Brain microvascular endothelial cell (primary cell): Measurements from ENCODE around the gene SPX.

ENCODE experiments used
- DNase-seq: peaks from one replicate; pipeline ENCODE4 v3.0.0-alpha.2; 2020
- H3K27ac ChIP-seq: fragments of 250-450 bp; sonication (Bioruptor Pico); 2 replicates; pipeline ENCODE4 v1.5.1; 2020; ENCODE audit warnings: mild to moderate bottlenecking, moderate library complexity
- H3K27me3 ChIP-seq: fragments of 250-450 bp; sonication (Bioruptor Pico); replicated peaks from 2 replicates; pipeline ENCODE4 v1.5.1; 2020; ENCODE audit warnings: mild to moderate bottlenecking
- H3K36me3 ChIP-seq: fragments of 250-450 bp; sonication (Bioruptor Pico); replicated peaks from 2 replicates; pipeline ENCODE4 v1.5.1; 2020; ENCODE audit warnings: mild to moderate bottlenecking
- H3K4me3 ChIP-seq: 2 replicates; pipeline ENCODE4 v1.5.1; 2011; ENCODE audit warnings: low read depth, mild to moderate bottlenecking, control low read depth, low read length, moderate library complexity
- CTCF ChIP-seq: IDR thresholded peaks from 2 replicates; pipeline ENCODE4 v1.5.1; 2011; ENCODE audit warnings: low read depth, mild to moderate bottlenecking, moderate library complexity, low read length, control low read depth, inconsistent platforms; ENCODE audit errors: missing control alignments
- in situ Hi-C: cut with HindIII; loops from 2 replicates; pipeline ENCODE4 v1.10.0; 2017; ENCODE audit warnings: low sequenced_read_pairs, low pct_ligation_motif_present

Gene SPX

GRCh38 chr12:21559855-21560569 is 33.9 kb downstream of the SPX start:
- Histone ChIP-seq H3K36me3 (no peaks in the 10 kb centered on the region), H3K27ac (peak overlapping the region; percentile 64), H3K27me3 (no peaks in the 10 kb centered on the region), H3K4me3 (no peak overlapping the region)
- DNase-seq, result peak; percentile 83
- in situ Hi-C loops, result no loop called here
- no peak for TF ChIP-seq CTCF

GRCh38 chr12:21561158-21561557 is 35.1 kb downstream of the SPX start:
- no peaks in the 10 kb centered on the region for H3K27me3 ChIP-seq
- no peaks in the 10 kb centered on the region for H3K36me3 ChIP-seq
- DNase-seq, result no peak
- no peak overlapping the region for H3K27ac ChIP-seq
- H3K4me3 ChIP-seq, result no peak overlapping the region
- in situ Hi-C loops, result no loop called here
- no peak for TF ChIP-seq CTCF

GRCh38 chr12:21562859-21563258 is 36.8 kb downstream of the SPX start:
- H3K36me3 ChIP-seq, result no peaks in the 10 kb centered on the region
- DNase-seq, result no peak
- H3K4me3 ChIP-seq, result no peak overlapping the region
- in situ Hi-C loops, result no loop called here
- H3K27ac ChIP-seq, result no peak overlapping the region
- TF ChIP-seq CTCF, result no peak
- H3K27me3 ChIP-seq, result no peaks in the 10 kb centered on the region

- Histone ChIP-seq H3K27ac (no peak overlapping the region), H3K4me3 (no peak overlapping the region), H3K36me3 (no peaks in the 10 kb centered on the region), H3K27me3 (no peaks in the 10 kb centered on the region)
- in situ Hi-C loops, result no loop called here
- TF ChIP-seq CTCF, result no peak
- DNase-seq, result no peak
These were observed 40.3 kb downstream of the SPX start for GRCh38 chr12:21566223-21566906.

- TF ChIP-seq CTCF, result no peak
- no peak for DNase-seq
- no peak overlapping the region for H3K4me3 ChIP-seq
- in situ Hi-C loops, result no loop called here
- H3K27me3 ChIP-seq, result no peaks in the 10 kb centered on the region
- H3K27ac ChIP-seq, result no peak overlapping the region
- no peaks in the 10 kb centered on the region for H3K36me3 ChIP-seq
These were observed 40.9 kb downstream of the SPX start for GRCh38 chr12:21566907-21567394.
